Epithelial cell of proximal tubule (primary cell): ENCODE results near the gene GREM2. TPM values are rescaled to one million over a fixed set of nuclear protein-coding genes. Genes with fewer than 3 reads are reported as not detected.

Experiments
- DNase-seq: peaks from one replicate; pipeline ENCODE4 v3.0.0-alpha.2; 2011; ENCODE audit warnings: low read depth
- H3K4me3 ChIP-seq: 2 replicates; pipeline ENCODE4 v1.5.1; 2011; ENCODE audit warnings: low read depth, mild to moderate bottlenecking, low read length
- total RNA-seq: library from RNA; depleted of rRNA; stranded (reverse); fragments of >200 nt; gene quantifications from 2 replicates; pipeline ENCODE4 v1.2.3, GENCODE V29; 2015
- TF ChIP-seq, protein P1 (sequence below): conservative IDR thresholded peaks from 2 replicates; pipeline ENCODE4 v1.5.1; 2012; ENCODE audit warnings: low read depth, mild to moderate bottlenecking, low read length

Gene GREM2
- total RNA-seq, 1 donor from 2014 or later: 0.06 TPM

DNA sequence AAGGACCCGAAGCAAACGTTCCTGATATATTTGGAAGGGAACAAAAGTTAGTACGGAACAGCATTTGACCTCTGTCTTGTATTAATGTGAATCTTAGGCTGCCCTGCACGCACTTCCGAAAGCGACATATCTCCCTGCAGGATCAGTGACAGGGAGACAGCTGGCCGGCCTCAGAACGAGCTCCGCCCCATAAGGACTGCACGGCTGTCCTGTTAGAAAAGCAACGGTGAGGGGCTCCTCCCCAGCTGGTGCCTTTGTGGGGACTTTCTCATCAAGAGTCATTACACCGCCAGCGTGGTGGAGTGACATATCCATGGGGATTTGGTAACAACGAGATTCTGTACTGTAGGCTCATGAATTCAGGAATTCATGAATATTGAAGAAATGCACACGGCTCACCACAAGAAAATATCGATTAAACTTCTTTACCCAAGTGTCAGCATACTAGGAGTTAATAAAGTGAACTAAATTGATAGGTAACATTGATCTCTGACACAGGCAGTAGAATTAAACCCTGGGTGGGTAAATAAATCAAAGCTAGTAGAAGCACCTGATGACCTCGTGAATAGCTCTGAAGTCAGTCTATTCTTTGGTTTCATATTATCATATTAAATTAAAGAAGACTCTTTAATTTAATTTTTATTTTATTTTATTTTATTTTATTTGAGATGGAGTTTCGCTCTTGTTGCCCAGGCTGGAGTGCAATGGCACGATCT lies 8.1 kb upstream of the GREM2 start:
- TF ChIP-seq, protein P1, sequence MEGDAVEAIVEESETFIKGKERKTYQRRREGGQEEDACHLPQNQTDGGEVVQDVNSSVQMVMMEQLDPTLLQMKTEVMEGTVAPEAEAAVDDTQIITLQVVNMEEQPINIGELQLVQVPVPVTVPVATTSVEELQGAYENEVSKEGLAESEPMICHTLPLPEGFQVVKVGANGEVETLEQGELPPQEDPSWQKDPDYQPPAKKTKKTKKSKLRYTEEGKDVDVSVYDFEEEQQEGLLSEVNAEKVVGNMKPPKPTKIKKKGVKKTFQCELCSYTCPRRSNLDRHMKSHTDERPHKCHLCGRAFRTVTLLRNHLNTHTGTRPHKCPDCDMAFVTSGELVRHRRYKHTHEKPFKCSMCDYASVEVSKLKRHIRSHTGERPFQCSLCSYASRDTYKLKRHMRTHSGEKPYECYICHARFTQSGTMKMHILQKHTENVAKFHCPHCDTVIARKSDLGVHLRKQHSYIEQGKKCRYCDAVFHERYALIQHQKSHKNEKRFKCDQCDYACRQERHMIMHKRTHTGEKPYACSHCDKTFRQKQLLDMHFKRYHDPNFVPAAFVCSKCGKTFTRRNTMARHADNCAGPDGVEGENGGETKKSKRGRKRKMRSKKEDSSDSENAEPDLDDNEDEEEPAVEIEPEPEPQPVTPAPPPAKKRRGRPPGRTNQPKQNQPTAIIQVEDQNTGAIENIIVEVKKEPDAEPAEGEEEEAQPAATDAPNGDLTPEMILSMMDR: no peak
- no peak for DNase-seq
- no peak overlapping the region for H3K4me3 ChIP-seq

DNA sequence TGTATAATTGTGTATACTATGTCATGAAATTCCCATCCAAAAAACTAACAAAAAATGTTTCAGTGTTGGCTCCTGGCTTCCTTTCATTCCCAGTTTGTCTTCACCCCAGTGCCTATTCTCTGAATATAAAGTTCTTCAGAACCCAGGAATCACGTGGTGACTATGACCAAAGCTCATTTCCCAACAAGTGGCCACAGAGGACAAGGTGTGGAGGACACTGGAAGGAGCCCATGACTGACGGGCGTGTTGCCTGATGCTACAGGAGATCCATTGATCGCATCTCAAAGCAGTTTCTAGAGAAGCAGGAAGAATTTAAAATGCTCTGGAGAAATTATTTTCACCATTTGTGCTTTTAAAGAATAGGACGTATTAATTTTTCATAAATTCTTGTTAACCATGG lies 7.4 kb upstream of the GREM2 start:
- TF ChIP-seq, protein P1: no peak
- H3K4me3 ChIP-seq: no peak overlapping the region
- no peak for DNase-seq

DNA sequence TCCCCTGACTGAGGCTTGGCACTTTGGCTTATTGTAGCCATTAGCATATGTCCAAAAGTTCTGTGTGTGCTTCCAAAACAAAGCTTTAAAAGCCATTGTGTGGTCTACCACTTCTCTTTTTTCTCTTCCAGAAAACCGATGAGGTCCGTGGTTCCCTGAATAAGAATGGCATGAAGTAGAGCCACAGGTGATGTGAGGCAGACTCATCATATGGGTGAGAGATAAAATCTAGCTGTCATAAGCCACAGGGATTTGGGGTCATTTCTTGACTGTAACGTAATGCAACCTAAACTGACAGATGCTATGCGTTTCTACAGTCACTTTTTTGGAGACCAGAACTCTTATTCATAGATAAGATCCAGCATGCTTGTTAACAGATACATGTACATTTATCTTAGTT lies 7.0 kb upstream of the GREM2 start:
- H3K4me3 ChIP-seq: no peak overlapping the region
- TF ChIP-seq, protein P1: no peak
- DNase-seq: no peak

DNA sequence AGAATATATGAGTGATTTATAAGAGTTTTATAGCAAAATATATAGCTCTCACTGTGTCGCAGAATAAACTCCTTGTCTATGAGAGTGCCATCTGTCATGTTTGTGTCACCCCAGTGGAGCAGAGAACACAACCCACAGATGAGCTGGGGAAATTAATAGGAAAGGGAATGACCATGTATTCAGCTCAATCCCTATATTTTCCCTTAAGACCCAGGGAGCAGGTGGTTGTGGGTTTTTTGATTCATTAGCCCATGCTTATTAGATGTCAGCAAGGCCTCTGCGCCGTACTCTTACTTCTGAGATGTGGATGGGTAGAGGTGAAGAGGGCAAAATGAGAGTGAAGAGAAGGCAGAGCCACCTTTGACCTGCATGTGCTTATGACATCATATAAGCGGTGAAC lies 4.1 kb upstream of the GREM2 start:
- TF ChIP-seq, protein P1: no peak
- no peak overlapping the region for H3K4me3 ChIP-seq
- no peak for DNase-seq

DNA sequence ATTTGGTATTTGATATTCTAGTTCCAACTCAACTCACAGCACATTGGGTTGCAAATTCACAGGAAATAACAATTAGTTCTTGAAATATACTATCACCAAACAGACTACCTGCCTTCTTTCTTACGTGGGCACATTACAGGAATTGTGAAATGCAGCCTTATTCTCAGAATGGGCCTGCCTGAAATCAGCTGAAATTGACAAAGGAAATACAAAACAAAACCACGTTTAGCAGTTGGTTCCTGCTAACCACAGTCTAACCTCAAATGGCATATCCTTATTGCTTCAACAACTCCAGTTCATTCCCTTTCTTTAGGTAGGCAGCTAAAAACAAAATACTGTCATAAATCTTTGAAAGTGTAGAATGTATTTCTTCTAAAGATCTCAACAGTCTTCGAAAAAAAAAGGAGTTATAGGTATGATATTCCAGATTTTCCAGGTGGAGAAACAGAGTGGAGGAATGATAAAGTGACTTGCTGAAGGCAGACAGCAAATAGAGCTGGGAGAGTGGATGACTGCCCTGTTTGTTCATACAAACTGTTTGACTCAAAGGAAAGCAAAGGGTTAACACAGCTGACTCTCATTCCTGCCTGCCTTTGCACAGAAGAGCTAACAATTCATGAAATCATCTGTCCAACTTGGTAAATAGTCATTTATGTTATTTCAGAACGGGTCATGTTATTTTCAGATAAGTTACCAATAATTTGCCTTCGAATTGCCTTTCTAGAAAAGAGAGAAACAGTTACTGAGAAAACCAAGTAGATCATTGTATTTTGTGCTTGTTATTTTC lies 1.6 kb upstream of the GREM2 start:
- TF ChIP-seq, protein P1: no peak
- DNase-seq: no peak
- no peak overlapping the region for H3K4me3 ChIP-seq

DNA sequence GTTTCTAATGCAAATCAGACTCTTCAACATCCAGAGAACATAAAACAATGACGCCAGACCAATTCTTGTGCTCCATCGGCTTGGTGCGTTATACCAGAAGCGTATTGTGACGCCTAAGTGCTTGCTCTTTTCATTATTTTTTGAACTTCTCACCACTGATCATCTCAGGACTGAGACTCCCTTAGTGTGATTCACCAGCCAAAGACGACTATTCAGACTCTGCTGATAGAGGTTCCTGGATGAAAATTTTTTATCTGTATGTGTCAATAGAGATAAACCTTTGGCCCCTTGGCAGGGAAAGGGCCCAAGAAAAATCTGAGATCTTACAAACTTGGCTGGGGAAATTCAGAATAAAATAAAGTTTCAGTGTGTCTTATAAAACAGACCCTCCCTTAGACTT lies 856 bp upstream of the GREM2 start:
- DNase-seq: no peak
- H3K4me3 ChIP-seq: no peak overlapping the region
- TF ChIP-seq, protein P1: no peak
